ENCODE results near the gene EIF4G3.
"Not testable (repeated sequence)": the region's sequence is repeated elsewhere in the genome, so short reads cannot be mapped to it uniquely, and the experiment has no call there.

Gene EIF4G3

GRCh38 chr1:21152423-21153100 is 24.1 kb downstream of the EIF4G3 start:
- DNase-seq, result no peak

GRCh38 chr1:21149855-21150432 is 26.8 kb downstream of the EIF4G3 start:
- DNase-seq, result no peak

GRCh38 chr1:21149430-21149854 is 27.3 kb downstream of the EIF4G3 start:
- no peak for DNase-seq

- no peak for DNase-seq
Measured at GRCh38 chr1:21143752-21144151, 32.9 kb downstream of the EIF4G3 start.

GRCh38 chr1:21143138-21143537 is 33.6 kb downstream of the EIF4G3 start:
- DNase-seq, result no peak

GRCh38 chr1:21141030-21141429 is 35.7 kb downstream of the EIF4G3 start:
- no peak for DNase-seq

- DNase-seq, result no peak
Measured at GRCh38 chr1:21139601-21140000, 37.1 kb downstream of the EIF4G3 start.

- DNase-seq, result not testable (repeated sequence)
Measured at GRCh38 chr1:21136344-21136743, 40.4 kb downstream of the EIF4G3 start.

- DNase-seq, result no peak
Measured at GRCh38 chr1:21131200-21131599, 45.5 kb downstream of the EIF4G3 start.

DNA sequence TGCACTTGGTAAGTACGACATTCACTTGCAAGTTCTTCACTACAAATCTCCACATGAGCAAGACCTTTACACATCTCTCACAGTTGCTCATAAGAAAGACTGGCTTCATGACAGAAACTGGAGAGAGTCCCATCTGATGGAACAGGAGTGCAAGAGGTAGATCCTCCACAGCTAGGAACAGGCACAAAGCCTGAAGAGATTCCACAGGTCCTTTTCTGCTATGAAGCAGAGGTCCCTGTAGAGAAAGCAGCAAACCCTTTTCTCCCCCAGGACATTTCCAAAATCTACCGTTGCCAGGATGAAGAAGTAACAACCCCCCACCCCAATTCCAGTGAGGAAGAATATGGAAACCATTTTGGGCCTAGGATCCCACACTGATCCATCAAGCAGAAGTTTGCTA is 47.3 kb downstream of the EIF4G3 start:
- DNase-seq, result no peak

- DNase-seq, result no peak
Measured at GRCh38 chr1:21126324-21126723, 50.4 kb downstream of the EIF4G3 start.

DNA sequence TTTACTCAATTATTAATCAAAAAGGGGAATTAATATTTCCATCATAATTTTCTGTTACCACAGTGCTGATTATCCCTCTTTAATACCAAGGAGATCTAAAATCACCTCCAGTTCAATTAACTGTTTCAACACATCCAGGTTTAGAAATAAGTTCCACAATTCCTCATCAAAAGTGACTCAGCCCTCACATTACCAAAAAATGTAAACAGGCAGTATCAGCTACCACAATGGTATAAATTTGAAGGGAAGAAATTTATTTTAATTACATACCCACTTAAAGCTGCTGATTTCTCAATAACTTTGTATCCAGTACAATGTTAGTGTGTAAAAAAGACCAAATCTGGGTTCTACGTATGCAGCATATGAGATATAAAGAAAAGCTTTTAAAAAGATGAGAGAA is 51.9 kb downstream of the EIF4G3 start:
- no peak for DNase-seq

- DNase-seq, result no peak
Measured at GRCh38 chr1:21123287-21123948, 53.3 kb downstream of the EIF4G3 start.

- no peak for DNase-seq
Measured at GRCh38 chr1:21121764-21122471, 54.8 kb downstream of the EIF4G3 start.

GRCh38 chr1:21118167-21118566 is 58.5 kb downstream of the EIF4G3 start:
- no peak for DNase-seq

GRCh38 chr1:21117597-21118001 is 59.1 kb downstream of the EIF4G3 start:
- DNase-seq, result no peak

GRCh38 chr1:21117159-21117558 is 59.5 kb downstream of the EIF4G3 start:
- no peak for DNase-seq

GRCh38 chr1:21115098-21115760 is 61.5 kb downstream of the EIF4G3 start:
- DNase-seq, result no peak

DNA sequence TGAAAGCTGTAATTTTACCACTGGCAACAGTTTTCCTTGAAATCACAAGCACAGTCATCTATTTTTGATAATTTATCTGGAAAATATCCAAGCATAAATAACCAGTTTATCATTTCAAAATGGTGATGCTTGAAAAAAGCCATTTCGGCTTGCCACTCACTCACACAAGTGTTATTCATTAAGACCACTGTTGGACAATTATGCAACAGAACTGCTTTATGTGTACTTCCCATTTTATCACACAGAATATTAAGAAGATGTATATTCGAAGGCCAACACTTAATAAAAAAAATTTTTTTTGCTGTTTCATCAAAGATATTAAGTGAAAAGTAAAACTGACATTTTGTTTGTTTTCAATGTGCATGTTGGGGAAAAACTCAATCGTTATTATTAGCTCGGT is 62.3 kb downstream of the EIF4G3 start:
- no peak for DNase-seq

DNA sequence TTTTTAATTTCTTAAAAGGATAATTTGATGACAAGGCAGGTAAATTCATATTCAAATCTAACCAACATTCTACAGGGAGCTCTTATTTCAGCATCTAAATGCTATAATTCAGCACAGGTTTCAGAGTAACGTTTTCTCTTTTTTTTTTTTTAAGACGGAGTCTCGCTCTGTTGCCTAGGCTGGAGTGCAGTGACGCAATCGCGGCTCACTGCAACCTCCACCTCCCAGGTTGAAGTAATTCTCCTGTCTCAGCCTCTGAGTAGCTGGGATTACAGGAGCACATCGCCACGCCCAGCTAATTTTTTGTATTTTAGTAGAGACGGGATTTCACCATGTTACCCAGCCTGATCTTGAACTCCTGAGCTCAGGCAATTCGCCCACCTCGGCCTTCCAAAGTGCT is 66.5 kb downstream of the EIF4G3 start:
- DNase-seq, result no peak

GRCh38 chr1:21106709-21107108 is 70.0 kb downstream of the EIF4G3 start:
- DNase-seq, result no peak

DNA sequence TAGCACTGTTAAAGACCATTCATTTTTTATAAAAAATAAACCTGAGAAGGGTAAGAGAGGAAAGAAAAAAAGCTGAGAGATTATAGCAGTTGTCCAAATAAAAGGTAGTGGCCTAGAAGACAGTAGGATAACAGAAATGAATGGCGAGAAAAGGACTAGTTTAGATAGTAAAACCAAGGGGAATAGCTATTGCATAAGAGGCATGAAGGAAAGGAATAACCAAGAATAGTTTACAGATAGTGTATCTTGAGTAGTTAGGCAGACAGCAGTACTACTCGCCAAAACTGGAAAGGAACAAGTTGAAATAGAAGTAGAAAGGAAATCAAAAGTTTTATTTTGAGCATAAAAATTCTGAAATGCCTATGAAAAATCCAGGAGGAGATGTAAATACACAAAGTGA is 70.5 kb downstream of the EIF4G3 start:
- no peak for DNase-seq

DNA sequence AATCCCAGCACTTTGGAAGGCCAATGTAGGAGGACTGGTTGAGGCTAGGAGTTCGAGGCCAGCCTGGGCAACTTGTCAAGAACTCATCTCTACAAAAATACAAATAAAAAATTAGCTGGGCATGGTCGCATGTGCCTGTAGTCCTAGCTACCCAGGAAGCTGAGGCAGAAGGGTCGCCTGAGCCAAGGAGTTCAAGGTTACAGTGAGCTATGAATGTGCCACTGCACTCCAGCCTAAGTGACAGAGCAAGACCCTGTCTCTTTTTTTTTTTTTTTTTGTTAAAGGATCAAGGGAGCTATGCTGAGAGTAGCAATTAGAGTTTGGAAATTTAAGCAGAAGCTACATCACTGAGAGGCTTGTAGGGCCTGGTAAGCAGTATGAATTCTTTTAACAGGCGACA is 70.9 kb downstream of the EIF4G3 start:
- DNase-seq, result no peak

All from CD4-positive, alpha-beta T cell treated with Interferon gamma for 1 hour (primary cell).